Tibial artery (tissue), 4 donors: Measurements from ENCODE around the gene SLC25A33.

Experiments used
- DNase-seq, 2 donors: peaks; one replicate each; pipeline ENCODE4 v3.0.0-alpha.2; 2019
- H3K27ac ChIP-seq, 2 donors: fragments of 200-600 bp; sonication (generic) in 1 of 2; 1 replicate in 1 of 2; 2 replicates in 1 of 2; pipeline ENCODE4 v1.5.1; 2018 to 2019; ENCODE audit warnings: mild to moderate bottlenecking in 1 of 2
- H3K27me3 ChIP-seq, 2 donors: fragments of 200-600 bp; sonication (generic) in 1 of 2; one replicate each; pipeline versions ENCODE4 v1.5.1 to v1.6.0; 2016 to 2019
- H3K36me3 ChIP-seq, 3 donors: fragments of 200-600 bp; sonication (generic) in 2 of 3; one replicate each; pipeline ENCODE4 v1.5.1; 2016 to 2019; ENCODE audit warnings: mild to moderate bottlenecking in 2 of 3
- H3K4me1 ChIP-seq, 4 donors: fragments of 200-600 bp; sonication (generic) in 2 of 4; 1 replicate in 3 of 4; 2 replicates in 1 of 4; pipeline ENCODE4 v1.5.1; 2016 to 2019
- H3K4me3 ChIP-seq, 2 donors: fragments of 200-600 bp; sonication (generic) in 1 of 2; 1 replicate in 1 of 2; 2 replicates in 1 of 2; pipeline ENCODE4 v1.5.1; 2018 to 2019; ENCODE audit warnings: mild to moderate bottlenecking in 2 of 2
- H3K9me3 ChIP-seq, 3 donors: fragments of 200-600 bp; sonication (generic) in 1 of 3; one replicate each; pipeline ENCODE4 v1.5.1; 2016 to 2019
- intact Hi-C: fragments of 100-400 bp; cut with DNase I; formaldehyde crosslinking; loops from one replicate; pipeline ENCODE4 v1.15.0; 2023; ENCODE audit warnings: low total_unique reads
- TF ChIP-seq, protein P1 (sequence below), 2 experiments: fragments of 200-600 bp in 1 of 2; fragments of 450-650 bp in 1 of 2; IDR thresholded peaks; one replicate each; pipeline ENCODE4 v1.5.1; 2017 to 2019; ENCODE audit warnings: antibody characterized with exemption in 2 of 2, mild to moderate bottlenecking in 1 of 2, moderate library complexity in 1 of 2

SLC25A33 gene

GRCh38 chr1:9518454-9518998 is 20.7 kb upstream of the SLC25A33 start:
- TF ChIP-seq, protein P1, sequence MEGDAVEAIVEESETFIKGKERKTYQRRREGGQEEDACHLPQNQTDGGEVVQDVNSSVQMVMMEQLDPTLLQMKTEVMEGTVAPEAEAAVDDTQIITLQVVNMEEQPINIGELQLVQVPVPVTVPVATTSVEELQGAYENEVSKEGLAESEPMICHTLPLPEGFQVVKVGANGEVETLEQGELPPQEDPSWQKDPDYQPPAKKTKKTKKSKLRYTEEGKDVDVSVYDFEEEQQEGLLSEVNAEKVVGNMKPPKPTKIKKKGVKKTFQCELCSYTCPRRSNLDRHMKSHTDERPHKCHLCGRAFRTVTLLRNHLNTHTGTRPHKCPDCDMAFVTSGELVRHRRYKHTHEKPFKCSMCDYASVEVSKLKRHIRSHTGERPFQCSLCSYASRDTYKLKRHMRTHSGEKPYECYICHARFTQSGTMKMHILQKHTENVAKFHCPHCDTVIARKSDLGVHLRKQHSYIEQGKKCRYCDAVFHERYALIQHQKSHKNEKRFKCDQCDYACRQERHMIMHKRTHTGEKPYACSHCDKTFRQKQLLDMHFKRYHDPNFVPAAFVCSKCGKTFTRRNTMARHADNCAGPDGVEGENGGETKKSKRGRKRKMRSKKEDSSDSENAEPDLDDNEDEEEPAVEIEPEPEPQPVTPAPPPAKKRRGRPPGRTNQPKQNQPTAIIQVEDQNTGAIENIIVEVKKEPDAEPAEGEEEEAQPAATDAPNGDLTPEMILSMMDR (IDR thresholded peaks at IDR 0.05): no peak
- H3K36me3 ChIP-seq: no peaks in the 10 kb centered on the region

GRCh38 chr1:9520411-9520810 is 18.9 kb upstream of the SLC25A33 start:
- H3K9me3 ChIP-seq: no peaks in the 10 kb centered on the region
- H3K4me1 ChIP-seq: no peaks in the 10 kb centered on the region
- no peaks in the 10 kb centered on the region for H3K36me3 ChIP-seq
- H3K27me3 ChIP-seq: peaks cover 0 to 34% of the 10 kb centered on the region in 2 donors
- TF ChIP-seq, protein P1 (IDR thresholded peaks at IDR 0.05): no peak
- H3K4me3 ChIP-seq: no peak overlapping the region
- no peak overlapping the region for H3K27ac ChIP-seq
- intact Hi-C loops: no loop called here
- DNase-seq: no peak

More at GRCh38 chr1:9518454-9518998, 20.7 kb upstream of the SLC25A33 start:
- no peak overlapping the region for H3K4me3 ChIP-seq
- no peaks in the 10 kb centered on the region for H3K9me3 ChIP-seq
- H3K27me3 ChIP-seq: peaks cover 0 to 34% of the 10 kb centered on the region in 2 donors
- H3K27ac ChIP-seq: no peak overlapping the region
- no peaks in the 10 kb centered on the region for H3K4me1 ChIP-seq
- intact Hi-C loops: no loop called here
- no peak for DNase-seq

GRCh38 chr1:9529190-9529589 is 10.1 kb upstream of the SLC25A33 start:
- TF ChIP-seq, protein P1 (IDR thresholded peaks at IDR 0.05): no peak
- Histone ChIP-seq H3K4me3 (no peak overlapping the region), H3K4me1 (no peaks in the 10 kb centered on the region), H3K9me3 (no peaks in the 10 kb centered on the region), H3K27me3 (no peaks in the 10 kb centered on the region), H3K27ac (no peak overlapping the region), H3K36me3 (no peaks in the 10 kb centered on the region)
- no peak for DNase-seq
- intact Hi-C loops: no loop called here

- H3K27ac ChIP-seq: no peak overlapping the region
- no peaks in the 10 kb centered on the region for H3K27me3 ChIP-seq
- H3K36me3 ChIP-seq: no peaks in the 10 kb centered on the region
- no peaks in the 10 kb centered on the region for H3K4me1 ChIP-seq
- no peaks in the 10 kb centered on the region for H3K9me3 ChIP-seq
- intact Hi-C loops: no loop called here
- no peak for DNase-seq
- H3K4me3 ChIP-seq: no peak overlapping the region
- TF ChIP-seq, protein P1 (IDR thresholded peaks at IDR 0.05): no peak
These were observed 8.9 kb upstream of the SLC25A33 start for GRCh38 chr1:9530320-9530719.

GRCh38 chr1:9534953-9535352 is 4.3 kb upstream of the SLC25A33 start:
- TF ChIP-seq, protein P1 (IDR thresholded peaks at IDR 0.05): no peak
- peaks cover 0 to 7% (median 2%) of the 10 kb centered on the region in 4 donors for H3K4me1 ChIP-seq
- H3K27ac ChIP-seq: no peak overlapping the region
- no peaks in the 10 kb centered on the region for H3K36me3 ChIP-seq
- DNase-seq: no peak
- no peaks in the 10 kb centered on the region for H3K9me3 ChIP-seq
- H3K27me3 ChIP-seq: no peaks in the 10 kb centered on the region
- no peak overlapping the region for H3K4me3 ChIP-seq
- intact Hi-C loops: no loop called here

DNA sequence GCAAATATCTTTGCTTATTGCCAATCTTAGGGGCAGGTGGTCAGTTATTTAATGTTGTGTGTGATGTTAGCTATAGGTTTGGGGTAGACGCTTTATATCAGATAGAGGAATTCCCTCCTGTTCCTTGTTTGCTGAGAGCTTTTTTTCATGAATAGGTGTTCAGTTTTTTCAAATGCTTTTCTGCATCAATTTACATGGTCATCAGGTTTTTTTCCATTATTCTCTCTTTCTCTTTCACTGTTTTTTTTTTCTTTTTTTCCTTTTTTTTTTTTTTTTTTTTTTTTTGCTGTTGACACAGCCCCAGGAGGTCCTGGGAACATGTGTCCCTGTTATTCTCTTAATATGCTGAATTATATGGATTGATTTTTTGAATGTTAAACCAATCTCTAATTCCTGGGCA is 3.0 kb upstream of the SLC25A33 start:
- H3K27ac ChIP-seq: no peak overlapping the region
- intact Hi-C loops: no loop called here
- TF ChIP-seq, protein P1 (IDR thresholded peaks at IDR 0.05): no peak
- H3K4me1 ChIP-seq: peaks cover 0 to 13% (median 7%) of the 10 kb centered on the region in 4 donors
- no peak for DNase-seq
- H3K4me3 ChIP-seq: no peak overlapping the region
- no peaks in the 10 kb centered on the region for H3K27me3 ChIP-seq
- no peaks in the 10 kb centered on the region for H3K9me3 ChIP-seq
- H3K36me3 ChIP-seq: no peaks in the 10 kb centered on the region
